Keratinocyte (primary cell): ENCODE data around the gene FGFBP1. TPM values are rescaled to one million over a fixed set of nuclear protein-coding genes. Genes with fewer than 3 reads are reported as not detected.

Experiments
- DNase-seq: peaks from one replicate; pipeline ENCODE4 v3.0.0-alpha.2; 2011; ENCODE audit warnings: low read depth, missing footprints, low spot score
- FAIRE-seq: peaks from 2 replicates; lab custom pipeline; 2011; peaks lifted over from hg19 to GRCh38; lab: Jason Lieb, UNC
- H2AFZ ChIP-seq: 2 replicates; pipeline ENCODE4 v1.6.0; 2012; ENCODE audit warnings: low read length, control low read depth, inconsistent platforms; ENCODE audit not compliant: control insufficient read depth
- H3K27ac ChIP-seq: 2 replicates; pipeline ENCODE4 v1.5.1; 2011; ENCODE audit warnings: low read length; ENCODE audit not compliant: control insufficient read depth, insufficient read depth
- H3K27me3 ChIP-seq: 3 replicates; pipeline ENCODE4 v1.6.0; 2011; ENCODE audit warnings: low read length; ENCODE audit not compliant: control insufficient read depth, insufficient read depth; ENCODE audit errors: extremely low read depth
- H3K36me3 ChIP-seq, 2 experiments: 2 replicates in 1 of 2; 3 replicates in 1 of 2; pipeline ENCODE4 v1.5.1; 2011; ENCODE audit warnings: low read length in 2 of 2, mild to moderate bottlenecking in 1 of 2; ENCODE audit not compliant: control insufficient read depth in 2 of 2, insufficient read depth in 2 of 2; ENCODE audit errors: extremely low read depth in 1 of 2
- H3K4me1 ChIP-seq: 3 replicates; pipeline ENCODE4 v1.5.1; 2011; ENCODE audit warnings: low read length; ENCODE audit not compliant: control insufficient read depth, insufficient read depth; ENCODE audit errors: extremely low read depth
- H3K4me2 ChIP-seq: 3 replicates; pipeline ENCODE4 v1.6.0; 2011; ENCODE audit warnings: low read depth, low read length; ENCODE audit not compliant: control insufficient read depth, insufficient read depth; ENCODE audit errors: extremely low read depth
- H3K4me3 ChIP-seq, 3 experiments: fragments of 200-600 bp in 1 of 3; sonication (generic) in 1 of 3; 2 replicates in 2 of 3; 3 replicates in 1 of 3; pipeline ENCODE4 v1.5.1; 2011 to 2016; ENCODE audit warnings: low read length in 3 of 3, mild to moderate bottlenecking in 3 of 3, control low read depth in 2 of 3, inconsistent platforms in 1 of 3, low read depth in 1 of 3, mixed read lengths in 1 of 3, mixed run types in 1 of 3, moderate library complexity in 1 of 3; ENCODE audit not compliant: control insufficient read depth in 2 of 3, insufficient read depth in 2 of 3; ENCODE audit errors: extremely low read depth in 1 of 3
- H3K79me2 ChIP-seq: 2 replicates; pipeline ENCODE4 v1.6.0; 2012; ENCODE audit warnings: low read length; ENCODE audit not compliant: control insufficient read depth, insufficient read depth
- H3K9ac ChIP-seq: 3 replicates; pipeline ENCODE4 v1.6.0; 2011; ENCODE audit warnings: low read length; ENCODE audit not compliant: control insufficient read depth, insufficient read depth; ENCODE audit errors: extremely low read depth
- H3K9me1 ChIP-seq: 3 replicates; pipeline ENCODE4 v1.6.0; 2011; ENCODE audit warnings: low read length; ENCODE audit not compliant: control insufficient read depth, insufficient read depth; ENCODE audit errors: extremely low read depth
- H3K9me3 ChIP-seq: 2 replicates; pipeline ENCODE4 v1.5.1; 2012; ENCODE audit warnings: low read depth, low read length; ENCODE audit not compliant: control insufficient read depth
- H4K20me1 ChIP-seq: 3 replicates; pipeline ENCODE4 v1.6.0; 2011; ENCODE audit warnings: low read length; ENCODE audit not compliant: control insufficient read depth, insufficient read depth; ENCODE audit errors: extremely low read depth
- CTCF ChIP-seq, 3 experiments: IDR thresholded peaks in 1 of 3; conservative IDR thresholded peaks in 1 of 3; optimal IDR thresholded peaks in 1 of 3; 2 replicates in 2 of 3; 3 replicates in 1 of 3; pipeline versions ENCODE3 to v1.5.1; 2011; ENCODE audit warnings: low read length in 3 of 3, mild to moderate bottlenecking in 3 of 3, moderate library complexity in 2 of 3, control low read depth in 1 of 3, inconsistent platforms in 1 of 3; ENCODE audit not compliant: insufficient read depth in 2 of 3; ENCODE audit errors: extremely low read depth in 1 of 3
- EZH2 ChIP-seq: IDR thresholded peaks from one replicate; pipeline ENCODE4 v1.6.1; 2012; ENCODE audit warnings: inconsistent platforms, mild to moderate bottlenecking, low read length, moderate library complexity
- dilution Hi-C: fragments of 300-500 bp; cut with MboI; formaldehyde crosslinking; loops from one replicate; pipeline ENCODE4 v1.7.0; 2020; ENCODE audit warnings: low sequenced_read_pairs; ENCODE audit not compliant: extremely low pct_ligation_motif_present
- polyA plus RNA-seq, 5 experiments: library from polyadenylated mRNA; depleted of rRNA in 3 of 5; stranded (reverse) in 3 of 5; stranded (forward) in 1 of 5; unstranded in 1 of 5; fragments of >200 nt; gene quantifications; 1 replicate in 1 of 5; 2 replicates in 3 of 5; 3 replicates in 1 of 5; pipeline versions ENCODE4 v1.2.1 to v1.2.3, GENCODE V29; 2011 to 2012; ENCODE audit warnings: missing spikeins in 2 of 5, low read depth in 1 of 5, low replicate concordance in 1 of 5

The FGFBP1 gene
- polyA plus RNA-seq, 1 donor (not counting 4 experiments of a cell fraction or from before 2014, with no cell fraction given) = 2,189 TPM

GRCh38 chr4:15953625-15954024 is 15.1 kb upstream of the FGFBP1 start:
- no peak overlapping the region for H3K4me3 ChIP-seq
- H3K27ac ChIP-seq = no peak overlapping the region
- peaks cover 5% of the 10 kb centered on the region for H3K4me1 ChIP-seq
- FAIRE-seq = no peak
- dilution Hi-C loops = no loop called here
- H2AFZ ChIP-seq = no peak overlapping the region
- TF ChIP-seq EZH2 = no peak
- TF ChIP-seq CTCF (optimal IDR thresholded peaks at IDR 0.05 in 1 of 3, IDR thresholded peaks at IDR 0.05 in 1 of 3, conservative IDR thresholded peaks at IDR 0.05 in 1 of 3; ENCODE audit: extremely low read depth in 1 of 3, insufficient read depth in 2 of 3, low read length in 3 of 3) = no peak
- no peaks in the 10 kb centered on the region for H4K20me1 ChIP-seq
- H3K4me2 ChIP-seq = no peak overlapping the region
- no peaks in the 10 kb centered on the region for H3K36me3 ChIP-seq
- no peaks in the 10 kb centered on the region for H3K9me3 ChIP-seq
- no peaks in the 10 kb centered on the region for H3K79me2 ChIP-seq
- H3K9ac ChIP-seq = no peak overlapping the region
- DNase-seq = no peak
- no peaks in the 10 kb centered on the region for H3K27me3 ChIP-seq
- H3K9me1 ChIP-seq = no peaks in the 10 kb centered on the region

GRCh38 chr4:15951781-15952180 is 13.2 kb upstream of the FGFBP1 start:
- dilution Hi-C loops = no loop called here
- no peak overlapping the region for H3K9ac ChIP-seq
- H3K36me3 ChIP-seq = no peaks in the 10 kb centered on the region
- DNase-seq (no peak), FAIRE-seq (no peak)
- H4K20me1 ChIP-seq = no peaks in the 10 kb centered on the region
- peaks cover 5% of the 10 kb centered on the region for H3K4me1 ChIP-seq
- no peak overlapping the region for H3K27ac ChIP-seq
- no peak overlapping the region for H3K4me2 ChIP-seq
- H3K9me1 ChIP-seq = no peaks in the 10 kb centered on the region
- H3K79me2 ChIP-seq = no peaks in the 10 kb centered on the region
- no peak overlapping the region for H2AFZ ChIP-seq
- no peaks in the 10 kb centered on the region for H3K9me3 ChIP-seq
- H3K4me3 ChIP-seq = no peak overlapping the region
- H3K27me3 ChIP-seq = no peaks in the 10 kb centered on the region
- TF ChIP-seq EZH2 (no peak), CTCF (optimal IDR thresholded peaks at IDR 0.05 in 1 of 3, IDR thresholded peaks at IDR 0.05 in 1 of 3, conservative IDR thresholded peaks at IDR 0.05 in 1 of 3; ENCODE audit: extremely low read depth in 1 of 3, insufficient read depth in 2 of 3, low read length in 3 of 3) (no peak)
